NCI-H146 (cell line): ENCODE data around the gene ZNF283.

ENCODE experiments used
- DNase-seq: peaks from one replicate; lab custom pipeline; 2025; lab: John Stamatoyannopoulos, UW

Gene ZNF283

GRCh38 chr19:43826787-43827754 is at the start of gene ZNF283:
Gene ZNF283, plus strand, starts transcription at chr19:43827321. Its CDS starts 6,184 bp downstream, at chr19:43833505.
- DNase-seq, result peak; percentile 97

DNA sequence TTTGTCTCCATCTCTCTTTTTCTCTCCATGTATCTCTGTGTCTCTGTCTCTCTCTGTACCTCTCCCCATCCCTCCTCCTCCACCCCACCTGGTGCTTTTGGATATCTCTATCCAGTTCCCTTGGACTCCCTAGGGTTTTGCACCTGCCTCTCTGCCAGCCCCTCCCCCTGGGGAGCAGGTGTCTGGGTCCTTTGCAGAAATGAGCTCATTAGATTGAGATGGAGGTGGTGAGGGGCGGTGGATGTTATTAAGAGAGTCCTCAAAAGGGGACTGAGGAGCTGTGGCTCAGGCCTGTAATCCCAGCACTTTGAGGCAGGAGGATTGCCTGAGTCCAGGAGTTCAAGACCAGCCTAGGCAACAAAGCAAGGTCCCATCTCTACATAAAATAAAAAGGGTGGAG is 48.5 kb upstream of the ZNF283 start:
- DNase-seq, result peak; percentile 99

DNA sequence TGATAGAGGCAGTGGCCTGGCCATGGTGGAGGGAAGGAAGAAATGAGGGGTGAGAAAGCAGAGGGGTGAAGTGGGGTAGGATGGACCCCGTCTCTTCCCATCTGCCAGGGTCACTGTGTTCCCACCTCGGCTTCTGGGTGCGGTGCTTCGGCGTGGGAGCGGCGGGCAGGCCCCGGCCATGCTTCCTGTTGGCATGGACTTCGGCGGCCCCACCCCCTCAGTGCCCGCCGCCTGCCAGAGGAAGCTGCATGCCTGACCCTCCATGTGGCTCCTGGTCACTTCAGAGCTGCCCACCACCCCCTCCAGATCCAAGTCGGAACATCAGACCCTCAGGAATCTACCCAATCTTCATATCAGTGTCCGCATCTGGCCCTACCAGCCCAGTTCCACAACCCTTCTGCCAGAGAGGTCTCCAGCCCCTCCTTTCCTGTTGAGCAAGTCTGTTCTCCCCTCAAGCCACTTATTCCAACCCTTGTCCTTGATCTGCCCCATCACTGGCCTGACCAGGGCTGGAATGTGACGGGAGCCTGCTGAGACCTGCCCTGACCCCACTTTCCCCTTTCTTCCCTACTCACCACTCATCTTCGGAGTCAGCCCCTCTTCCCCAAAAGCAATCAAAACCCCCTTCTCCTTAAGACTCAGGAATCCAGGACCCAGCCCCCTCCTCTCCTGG is 47.8 kb upstream of the ZNF283 start:
- DNase-seq, result no peak

DNA sequence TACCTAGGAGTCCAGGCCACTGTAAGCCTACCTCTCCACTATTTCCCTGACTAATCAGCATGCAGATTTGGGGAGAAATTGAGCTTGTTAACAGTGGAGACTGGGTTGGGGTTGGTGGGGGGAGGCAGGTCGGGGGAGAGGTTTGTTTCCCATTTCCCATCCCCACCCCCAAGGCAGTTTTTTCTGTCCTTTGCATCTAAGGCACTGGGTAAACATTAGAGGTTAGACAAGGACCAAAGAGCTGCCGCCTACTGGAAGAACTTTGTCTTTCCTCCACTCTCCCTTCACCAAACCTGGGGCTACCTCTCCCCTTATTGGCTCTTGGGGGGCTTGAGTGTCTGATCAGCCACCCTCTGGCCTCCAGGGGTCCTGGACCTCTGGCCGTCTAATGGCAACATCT is 47.3 kb upstream of the ZNF283 start:
- DNase-seq, result peak; percentile 31

DNA sequence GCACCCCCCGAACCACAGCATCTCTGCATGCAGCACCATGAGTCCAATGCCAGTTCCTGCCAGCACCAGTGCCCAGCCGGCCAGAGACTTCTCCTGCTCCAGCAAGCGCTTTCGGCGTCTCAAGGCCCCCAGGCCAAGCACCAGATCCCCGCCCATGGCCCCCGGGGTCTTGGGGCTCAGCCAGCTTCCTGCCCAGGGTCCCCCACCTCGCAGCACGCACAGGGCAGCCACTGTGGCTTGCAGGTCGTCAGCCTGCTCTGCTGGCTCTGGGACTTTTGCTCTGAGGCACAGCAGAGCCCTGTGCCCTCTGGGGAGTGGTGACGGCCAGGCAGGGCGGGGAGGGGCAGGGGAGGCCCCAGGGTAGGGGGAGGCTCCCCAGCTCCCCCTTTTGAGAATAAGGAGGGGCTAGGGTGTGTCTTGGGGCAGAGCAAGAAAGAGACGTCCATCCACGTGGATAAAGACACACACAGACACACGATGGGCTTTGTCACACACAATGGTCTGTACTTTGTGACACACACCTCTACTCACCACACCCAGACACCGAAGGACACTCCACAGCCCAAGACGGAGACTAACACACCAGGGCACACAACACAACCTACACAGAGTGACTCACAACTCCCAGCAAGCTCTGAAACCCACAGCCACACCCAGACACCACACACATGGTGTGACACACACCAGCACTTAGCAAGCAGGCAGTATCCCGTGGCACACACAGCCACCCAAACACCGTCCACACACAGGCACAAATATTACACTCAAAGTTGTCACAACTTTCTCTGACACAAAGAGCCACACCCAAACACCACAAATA is 46.2 kb upstream of the ZNF283 start, which contains the start of gene KCNN4:
TSS of gene KCNN4 (minus strand) at position 268 of the 820 bp plus-strand sequence. CDS start at position 156, 112 bp downstream.
- DNase-seq, result no peak

DNA sequence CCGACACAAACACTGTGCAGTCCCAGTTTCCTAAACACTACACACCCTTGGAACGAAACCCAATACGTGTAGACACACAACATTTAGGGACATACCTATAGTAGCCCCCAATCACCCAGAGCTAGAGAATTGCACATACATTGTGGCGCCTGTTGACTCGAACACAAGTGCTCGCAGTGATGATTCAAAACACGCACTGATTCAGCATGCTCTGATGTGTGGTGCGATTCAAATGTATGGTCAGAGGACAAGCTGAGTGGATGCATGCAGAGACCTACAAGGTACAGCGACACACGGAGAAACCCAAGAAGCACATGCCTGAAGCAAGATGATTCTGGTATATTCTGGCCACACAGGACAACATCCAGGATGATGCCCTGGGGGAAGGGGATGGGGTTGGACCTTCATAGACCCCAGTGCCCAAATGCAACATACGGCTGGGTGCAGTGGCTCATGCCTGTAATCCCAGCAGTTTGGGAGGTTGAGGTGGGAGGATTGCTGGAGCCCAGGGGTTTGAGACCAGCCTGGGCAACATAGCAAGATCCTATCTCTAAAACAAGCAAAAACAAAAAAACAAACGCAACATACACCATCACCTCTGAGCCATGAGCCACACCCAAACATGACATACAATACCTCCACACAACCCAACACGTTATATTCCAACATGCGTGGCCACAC is 45.4 kb upstream of the ZNF283 start:
- no peak for DNase-seq

- no peak for DNase-seq
Measured at GRCh38 chr19:43782311-43782660, 44.8 kb upstream of the ZNF283 start.

GRCh38 chr19:43782689-43783231 is 44.4 kb upstream of the ZNF283 start:
- DNase-seq, result no peak

- no peak for DNase-seq
Measured at GRCh38 chr19:43783636-43784035, 43.5 kb upstream of the ZNF283 start.

GRCh38 chr19:43784241-43784980 is 42.7 kb upstream of the ZNF283 start:
- no peak for DNase-seq

DNA sequence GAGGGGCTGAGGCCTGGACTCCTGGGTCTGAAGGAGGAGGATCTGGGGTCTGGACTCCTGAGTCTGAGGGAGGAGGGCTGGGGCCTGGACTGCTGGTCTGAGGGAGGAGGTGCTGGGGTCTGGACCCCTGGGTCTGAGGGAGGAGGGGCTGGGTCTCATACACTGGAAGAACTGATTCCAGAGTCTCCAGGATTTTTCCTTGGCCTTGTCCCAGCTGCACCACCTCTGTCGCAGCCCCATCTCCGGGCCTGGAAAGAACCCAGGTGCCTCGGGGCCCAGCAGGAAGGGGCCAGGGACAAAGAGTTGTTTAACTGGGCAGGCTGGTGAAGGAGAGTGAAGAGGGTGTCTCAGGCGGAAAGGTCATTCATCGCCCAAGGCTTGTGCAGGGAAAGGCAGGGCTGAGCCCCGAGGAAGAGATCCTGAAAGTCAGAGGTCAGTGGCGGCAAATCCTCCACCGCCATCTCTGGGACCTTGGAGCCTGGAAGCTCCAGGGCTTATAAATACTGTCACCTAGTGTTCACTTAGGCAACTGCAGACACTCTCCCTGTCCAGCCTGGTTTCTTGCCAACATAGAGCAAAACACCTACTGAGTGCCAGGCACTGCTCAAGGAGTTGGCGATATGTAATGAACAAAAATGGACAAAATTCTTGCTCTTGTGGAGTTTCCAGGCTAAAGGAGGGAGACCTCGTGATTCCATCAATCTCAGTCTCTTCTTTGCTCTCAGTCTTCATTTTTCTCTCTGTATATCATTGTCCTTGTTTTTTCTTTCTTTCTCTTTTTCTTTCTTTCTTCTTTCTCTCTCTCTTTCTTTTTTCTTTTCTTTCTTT is 41.9 kb upstream of the ZNF283 start:
- DNase-seq, result peak; percentile 75

DNA sequence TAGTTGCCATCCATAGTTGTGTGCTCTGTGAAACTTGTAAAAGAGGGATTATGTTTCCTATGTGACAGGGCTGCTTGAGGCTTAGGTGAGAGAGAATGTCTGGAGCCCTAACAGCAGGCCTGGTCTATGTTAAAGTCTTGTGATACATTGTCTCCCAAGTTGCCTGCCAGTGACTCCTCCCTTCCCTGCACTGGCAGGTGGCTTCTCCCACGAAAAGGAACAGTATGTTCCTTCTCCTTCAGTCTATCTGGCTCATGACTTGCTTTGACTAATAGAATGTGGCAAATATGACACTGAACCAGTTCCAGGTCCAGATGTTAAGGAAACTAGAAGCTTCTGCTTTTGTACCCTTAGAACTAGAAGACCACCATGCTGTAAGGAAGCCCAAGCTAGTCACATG is 40.5 kb upstream of the ZNF283 start:
- DNase-seq, result no peak

DNA sequence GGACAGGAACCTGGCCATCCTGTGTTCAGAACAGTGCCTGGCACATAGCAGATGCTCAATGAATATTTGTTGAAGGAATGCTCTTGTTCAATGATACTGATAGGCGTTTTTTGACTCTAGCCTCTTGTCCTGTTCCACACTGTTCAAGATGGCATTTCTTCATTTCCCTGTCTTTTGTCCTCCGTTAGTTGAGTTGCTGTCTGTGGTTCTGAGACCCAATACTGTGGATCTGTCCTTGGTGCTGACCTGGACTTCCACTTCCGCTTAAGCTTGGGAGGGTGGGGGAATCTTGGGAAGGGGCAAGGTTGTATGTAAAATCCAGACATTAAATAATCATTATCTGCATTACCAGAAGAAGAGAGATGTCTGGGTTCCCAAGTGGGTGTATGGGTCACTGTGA is 38.1 kb upstream of the ZNF283 start:
- DNase-seq, result no peak

DNA sequence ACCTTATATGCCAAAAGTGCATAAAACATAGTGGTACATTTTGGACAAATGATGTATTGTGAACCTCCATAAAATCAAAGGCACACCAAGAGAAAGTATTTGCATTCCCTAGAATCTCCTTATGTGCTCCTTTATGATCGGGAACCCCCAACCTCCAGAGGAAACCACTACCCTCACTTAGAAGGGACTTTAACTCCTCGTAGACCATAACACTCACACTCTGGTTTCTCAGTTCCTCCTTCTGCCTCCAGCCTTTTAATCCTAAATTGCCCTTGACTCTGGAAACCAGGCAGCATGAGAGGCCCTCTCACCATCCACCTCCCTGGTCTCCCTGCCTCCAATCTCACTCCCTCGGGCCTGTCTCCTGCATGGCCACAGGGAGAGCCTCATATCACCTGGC is 36.5 kb upstream of the ZNF283 start:
- no peak for DNase-seq

DNA sequence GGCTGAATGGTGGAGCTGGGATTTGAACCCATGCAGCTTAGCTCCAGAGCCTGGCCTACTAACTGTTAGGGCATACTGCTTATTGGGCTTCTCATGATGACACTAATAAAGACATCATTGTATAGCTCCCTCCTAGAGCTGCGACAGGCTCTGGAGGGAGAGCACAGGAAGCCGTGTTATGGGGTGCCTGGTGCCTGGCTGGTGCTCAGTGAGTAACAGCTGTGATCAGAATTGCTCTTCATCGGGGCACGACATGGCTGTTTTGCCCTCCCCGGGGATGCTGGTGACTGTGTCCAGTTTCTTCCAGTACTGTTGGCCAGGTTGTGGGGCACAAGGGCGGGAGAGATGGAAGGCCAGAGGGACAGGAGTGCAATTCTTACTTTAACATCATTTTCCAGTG is 30.0 kb upstream of the ZNF283 start:
- DNase-seq, result no peak

DNA sequence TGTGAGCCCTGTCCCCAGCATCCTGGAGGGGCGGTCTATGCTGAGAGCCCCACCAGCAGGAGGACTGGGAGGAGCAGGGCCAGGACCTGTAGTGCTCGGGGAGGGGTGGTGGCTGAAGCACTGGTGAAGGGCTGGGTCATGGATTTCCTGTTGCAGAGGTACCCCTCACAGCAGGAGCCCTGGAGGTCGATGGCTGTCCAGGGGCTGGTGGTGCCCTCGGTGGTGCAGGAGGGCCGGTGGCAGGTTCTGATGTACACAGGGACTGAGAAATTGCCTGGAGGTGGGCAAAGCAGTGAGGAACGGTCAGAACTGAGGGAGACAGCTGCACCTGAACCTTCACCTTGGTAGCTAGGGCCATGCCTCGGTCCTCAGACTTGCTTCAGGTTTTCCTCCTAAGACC is 29.6 kb upstream of the ZNF283 start:
- no peak for DNase-seq

DNA sequence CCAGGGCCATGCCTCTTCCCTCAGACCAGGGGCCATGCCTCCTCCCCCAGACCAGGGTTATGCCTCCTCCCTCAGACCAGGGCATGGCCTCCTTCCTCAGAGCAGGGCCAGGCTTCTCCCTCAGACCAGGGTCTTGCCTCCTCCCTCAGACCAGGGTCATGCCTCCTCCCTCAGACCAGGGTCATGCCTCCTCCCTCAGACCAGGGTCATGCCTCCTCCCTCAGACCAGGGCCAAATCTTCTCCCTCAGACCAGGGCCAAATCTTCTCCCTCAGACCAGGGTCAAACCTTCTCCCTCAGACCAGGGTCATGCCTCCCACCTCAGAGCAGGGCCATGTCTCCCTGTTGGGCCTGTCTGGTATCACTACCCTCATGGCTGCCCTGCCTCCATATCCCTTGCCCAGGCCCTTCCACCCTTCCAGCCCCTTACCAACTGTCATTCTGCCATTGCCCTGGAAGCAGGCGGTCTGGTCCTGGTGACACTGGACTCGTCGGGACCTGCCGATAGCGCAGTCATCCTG is 29.0 kb upstream of the ZNF283 start:
- DNase-seq, result no peak

- DNase-seq, result peak; percentile 93
Measured at GRCh38 chr19:43798546-43799409, 28.3 kb upstream of the ZNF283 start.
